Endothelial cell of umbilical vein (primary cell): ENCODE measurements around the gene VAV3.

Experiments used
- EZH2 ChIP-seq: IDR thresholded peaks from 2 replicates; pipeline ENCODE4 v1.6.1; 2012; ENCODE audit warnings: borderline replicate concordance, low read depth, mild to moderate bottlenecking, moderate library complexity, low read length, inconsistent platforms; ENCODE audit not compliant: severe bottlenecking
- FOS ChIP-seq: IDR thresholded peaks from 2 replicates; pipeline ENCODE4 v1.6.1; 2011; ENCODE audit warnings: mild to moderate bottlenecking, low read length, moderate library complexity, borderline replicate concordance; ENCODE audit not compliant: insufficient read depth
- GATA2 ChIP-seq: IDR thresholded peaks from 2 replicates; pipeline ENCODE4 v1.7.0; 2011; ENCODE audit warnings: low read depth, mild to moderate bottlenecking, moderate library complexity, mixed read lengths, low read length; ENCODE audit not compliant: insufficient read length, insufficient read depth
- MAX ChIP-seq: IDR thresholded peaks from 2 replicates; pipeline ENCODE4 v1.6.1; 2011; ENCODE audit not compliant: insufficient read depth, insufficient read length
- MYC ChIP-seq: IDR thresholded peaks from one replicate; pipeline ENCODE4 v1.6.1; 2011; ENCODE audit warnings: mild to moderate bottlenecking, low read depth, low read length
- POLR2A ChIP-seq: IDR thresholded peaks from 2 replicates; pipeline ENCODE4 v1.6.1; 2012; ENCODE audit warnings: low read depth, mild to moderate bottlenecking, control low read depth, low read length
- POLR2AphosphoS5 ChIP-seq: IDR thresholded peaks from 2 replicates; pipeline ENCODE4 v1.6.1; 2012; ENCODE audit warnings: low read depth, mild to moderate bottlenecking, control low read depth, low read length, moderate library complexity; ENCODE audit not compliant: insufficient read depth
- TF ChIP-seq, protein P1 (sequence below), 2 donors: IDR thresholded peaks; 1 replicate in 1 of 2; 2 replicates in 1 of 2; pipeline ENCODE4 v1.5.1; 2011; ENCODE audit warnings: low read length in 2 of 2, mild to moderate bottlenecking in 2 of 2, moderate library complexity in 2 of 2, control low read depth in 1 of 2, inconsistent platforms in 1 of 2, low read depth in 1 of 2; ENCODE audit not compliant: insufficient read depth in 1 of 2; ENCODE audit errors: extremely low read depth in 1 of 2

- TF ChIP-seq, protein P1, sequence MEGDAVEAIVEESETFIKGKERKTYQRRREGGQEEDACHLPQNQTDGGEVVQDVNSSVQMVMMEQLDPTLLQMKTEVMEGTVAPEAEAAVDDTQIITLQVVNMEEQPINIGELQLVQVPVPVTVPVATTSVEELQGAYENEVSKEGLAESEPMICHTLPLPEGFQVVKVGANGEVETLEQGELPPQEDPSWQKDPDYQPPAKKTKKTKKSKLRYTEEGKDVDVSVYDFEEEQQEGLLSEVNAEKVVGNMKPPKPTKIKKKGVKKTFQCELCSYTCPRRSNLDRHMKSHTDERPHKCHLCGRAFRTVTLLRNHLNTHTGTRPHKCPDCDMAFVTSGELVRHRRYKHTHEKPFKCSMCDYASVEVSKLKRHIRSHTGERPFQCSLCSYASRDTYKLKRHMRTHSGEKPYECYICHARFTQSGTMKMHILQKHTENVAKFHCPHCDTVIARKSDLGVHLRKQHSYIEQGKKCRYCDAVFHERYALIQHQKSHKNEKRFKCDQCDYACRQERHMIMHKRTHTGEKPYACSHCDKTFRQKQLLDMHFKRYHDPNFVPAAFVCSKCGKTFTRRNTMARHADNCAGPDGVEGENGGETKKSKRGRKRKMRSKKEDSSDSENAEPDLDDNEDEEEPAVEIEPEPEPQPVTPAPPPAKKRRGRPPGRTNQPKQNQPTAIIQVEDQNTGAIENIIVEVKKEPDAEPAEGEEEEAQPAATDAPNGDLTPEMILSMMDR (IDR thresholded peaks at IDR 0.05; ENCODE audit: extremely low read depth in 1 of 2, insufficient read depth in 1 of 2, low read depth in 1 of 2, low read length in 2 of 2), result no peak
- TF ChIP-seq POLR2AphosphoS5, result no peak
- TF ChIP-seq POLR2A, result no peak
- TF ChIP-seq MAX, result no peak
- TF ChIP-seq EZH2, result no peak
- TF ChIP-seq GATA2, result no peak
- no peak for TF ChIP-seq MYC
- TF ChIP-seq FOS, result no peak
Observed at GRCh38 chr1:107557095-107557494, 407.9 kb downstream of the VAV3 start.
